HepG2 (cell line): Measurements from ENCODE around the gene SRRM2. TPM values are rescaled to one million over a fixed set of nuclear protein-coding genes. Genes with fewer than 3 reads are reported as not detected.
A peak's percentile ranks its signal among the peaks of the same experiment; 100 is the strongest.

ENCODE experiments used
- AGO2 ChIP-seq: fragments of 200-400 bp; formaldehyde crosslinking; optimal IDR thresholded peaks from 2 replicates; pipeline ENCODE3; 2017; ENCODE audit warnings: mild to moderate bottlenecking, low read depth, low read length, moderate library complexity
- HOMEZ ChIP-seq: IDR thresholded peaks from 2 replicates; pipeline ENCODE4 v1.6.1; 2016; ENCODE audit warnings: low read depth
- IRF9 ChIP-seq: sonication (generic); formaldehyde crosslinking; IDR thresholded peaks from 2 replicates; pipeline ENCODE4 v1.8.0; 2022; ENCODE audit warnings: missing genetic modification reagents, mild to moderate bottlenecking, borderline replicate concordance
- KIAA2018 ChIP-seq: sonication (generic); formaldehyde crosslinking; IDR thresholded peaks from 2 replicates; pipeline ENCODE4 v1.5.0; 2020; ENCODE audit warnings: mild to moderate bottlenecking, missing genetic modification reagents, borderline replicate concordance
- KLF16 ChIP-seq, 2 experiments: sonication (generic) in 1 of 2; formaldehyde crosslinking in 1 of 2; IDR thresholded peaks; 2 replicates each; pipeline versions ENCODE4 v1.6.1 to v1.8.0; 2016 to 2023; ENCODE audit warnings: missing genetic modification reagents in 2 of 2, missing compliant biosample characterization in 1 of 2
- MAX ChIP-seq: IDR thresholded peaks from 2 replicates; pipeline ENCODE4 v1.6.1; 2012; ENCODE audit warnings: inconsistent platforms
- MTF1 ChIP-seq: sonication (generic); formaldehyde crosslinking; IDR thresholded peaks from 2 replicates; pipeline ENCODE4 v1.5.0; 2020; ENCODE audit warnings: missing genetic modification reagents
- NCOA2 ChIP-seq: sonication (generic); formaldehyde crosslinking; IDR thresholded peaks from 2 replicates; pipeline ENCODE4 v1.8.0; 2022; ENCODE audit warnings: inconsistent platforms
- RFXANK ChIP-seq: IDR thresholded peaks from 2 replicates; pipeline ENCODE4 v1.6.1; 2016
- RNF2 ChIP-seq: fragments of 450-650 bp; conservative IDR thresholded peaks from 2 replicates; pipeline ENCODE4 v1.6.1; 2016; ENCODE audit warnings: low read depth
- SIN3A ChIP-seq: IDR thresholded peaks from 2 replicates; pipeline ENCODE4 v1.6.1; 2011; ENCODE audit warnings: low read depth, mild to moderate bottlenecking, control low read depth, low read length, borderline replicate concordance
- SSRP1 ChIP-seq: IDR thresholded peaks from 2 replicates; pipeline ENCODE4 v1.6.1; 2016; ENCODE audit warnings: control low read depth
- ZBTB49 ChIP-seq: sonication (generic); formaldehyde crosslinking; IDR thresholded peaks from 2 replicates; pipeline ENCODE4 v1.4.0; 2020; ENCODE audit warnings: missing genetic modification reagents, borderline replicate concordance
- ZNF17 ChIP-seq: sonication (generic); formaldehyde crosslinking; IDR thresholded peaks from 2 replicates; pipeline ENCODE4 v1.5.0; 2020; ENCODE audit warnings: mild to moderate bottlenecking, missing genetic modification reagents
- ZNF282 ChIP-seq: fragments of 450-650 bp; IDR thresholded peaks from 2 replicates; pipeline ENCODE4 v1.6.1; 2018; ENCODE audit not compliant: partially characterized antibody
- ZNF431 ChIP-seq: sonication (generic); formaldehyde crosslinking; IDR thresholded peaks from 2 replicates; pipeline ENCODE4 v1.9.0; 2022; ENCODE audit warnings: missing genetic modification reagents, low read depth, mild to moderate bottlenecking, borderline replicate concordance
- polyA plus RNA-seq, 8 experiments: library from polyadenylated mRNA; depleted of rRNA in 3 of 8; stranded (reverse) in 7 of 8; unstranded in 1 of 8; fragments of >200 nt; fragmentation: Illumina TruSeq in 4 of 8; extraction: Trizol in 4 of 8; gene quantifications; 2 replicates each; pipeline versions ENCODE4 v1.2.1 to v1.2.3, GENCODE V29; 2011 to 2016; ENCODE audit warnings: low read depth in 4 of 8, missing spikeins in 1 of 8, mixed read lengths in 1 of 8; ENCODE audit not compliant: insufficient read depth in 1 of 8
- total RNA-seq, 5 experiments: library from RNA; depleted of rRNA; stranded (reverse); fragments of >200 nt; fragmentation: Illumina TruSeq; extraction: Trizol; gene quantifications; 2 replicates each; pipeline ENCODE4 v1.2.3, GENCODE V29; 2016; ENCODE audit warnings: low read depth in 1 of 5

SRRM2 gene
- total and polyA plus RNA-seq, 2 of the 13 experiments (the other 11 are each of a cell fraction or from before 2014, with no cell fraction given) = 50.4 to 112 TPM

GRCh38 chr16:2777903-2778629, 25.6 kb downstream of the SRRM2 start (continued):
- TF ChIP-seq ZBTB49 (CRISPR knock-in tag) = no peak
- TF ChIP-seq IRF9 = peak; percentile 49; the same call in 1 of the 2 replicates
- no peak for TF ChIP-seq SIN3A
- no peak for TF ChIP-seq RFXANK (CRISPR knock-in tag)
- no peak for TF ChIP-seq MAX
- no peak for TF ChIP-seq RNF2
- no peak for TF ChIP-seq HOMEZ (CRISPR knock-in tag)
- TF ChIP-seq ZNF17 (CRISPR knock-in tag) = 0 out of 2 replicates have a peak, but pooled peaks have one; percentile 12
- no peak for TF ChIP-seq MTF1 (CRISPR knock-in tag)
- TF ChIP-seq ZNF431 (CRISPR knock-in tag) = no peak
- no peak for TF ChIP-seq KIAA2018 (CRISPR knock-in tag)
- TF ChIP-seq SSRP1 (CRISPR knock-in tag) = 0 out of 2 replicates have a peak, but pooled peaks have one; percentile 68
- TF ChIP-seq NCOA2 (CRISPR knock-in tag) = no peak
- TF ChIP-seq ZNF282 = no peak
- TF ChIP-seq AGO2 = peak; percentile 80
- no peak for TF ChIP-seq KLF16 (CRISPR knock-in tag; IDR thresholded peaks at IDR 0.05)
